GM18511 (cell line): ENCODE results near the gene ZNF66.
"Not testable (repeated sequence)": the region's sequence is repeated elsewhere in the genome, so short reads cannot be mapped to it uniquely, and the experiment has no call there.

ENCODE experiments used
- ATAC-seq: cut with Tn5 transposase; IDR thresholded peaks from one replicate; pipeline ENCODE4 v1.9.1; 2021; ENCODE audit warnings: mild to moderate bottlenecking, moderate library complexity; ENCODE audit not compliant: unreplicated experiment

The ZNF66 gene

DNA sequence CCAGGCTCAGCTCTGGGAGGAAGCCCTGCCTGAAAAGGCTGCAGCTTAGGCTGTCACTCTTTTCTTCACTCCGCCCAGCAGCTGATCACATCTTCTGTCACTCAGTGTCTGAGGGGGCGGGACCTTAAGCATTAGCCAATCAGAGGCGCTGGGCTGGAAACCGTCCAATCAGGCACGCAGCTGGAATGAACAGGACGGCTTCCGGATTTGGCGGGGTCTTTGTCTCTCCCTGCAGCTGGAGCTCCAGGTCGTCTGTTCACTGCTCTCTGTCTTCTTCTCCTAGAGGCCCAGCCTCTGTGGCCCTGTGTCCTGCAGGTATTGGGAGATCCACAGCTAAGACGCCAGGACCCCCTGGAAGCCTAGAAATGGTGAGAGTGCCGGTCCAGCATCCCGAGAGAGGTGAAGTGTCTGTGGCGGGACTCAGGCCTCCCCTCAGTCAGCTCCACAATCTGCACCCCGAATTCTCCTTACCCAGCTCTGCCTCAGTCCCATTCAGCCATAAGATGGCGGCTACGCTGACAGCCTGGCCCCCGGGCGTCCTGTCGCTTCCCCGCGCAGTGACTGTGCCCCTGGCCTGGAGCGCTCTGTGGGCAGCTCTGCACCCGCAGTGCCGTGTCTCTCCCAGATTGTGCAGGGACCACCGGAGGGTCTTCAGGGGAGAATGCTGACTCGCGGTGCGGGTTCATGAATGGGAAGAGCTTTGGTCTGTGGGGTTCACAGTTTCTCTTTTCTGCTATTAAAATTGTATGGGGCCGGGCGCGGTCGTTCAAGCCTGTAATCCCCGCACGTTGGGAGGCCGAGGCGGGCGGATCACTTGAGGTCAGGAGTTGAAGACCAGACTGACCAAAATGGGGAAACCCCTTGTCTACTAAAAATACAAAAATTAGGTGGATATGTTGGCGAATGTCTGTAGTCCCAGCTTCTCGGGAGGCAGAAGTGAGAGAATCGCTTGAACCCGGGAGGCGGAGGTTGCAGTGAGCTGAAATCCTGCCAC, at the start of gene ZNF66:
TSS of gene ZNF66 (plus strand) at position 222 of the 994 bp plus-strand sequence. CDS start at position 366, 144 bp downstream.
- peak; percentile 97 for ATAC-seq

DNA sequence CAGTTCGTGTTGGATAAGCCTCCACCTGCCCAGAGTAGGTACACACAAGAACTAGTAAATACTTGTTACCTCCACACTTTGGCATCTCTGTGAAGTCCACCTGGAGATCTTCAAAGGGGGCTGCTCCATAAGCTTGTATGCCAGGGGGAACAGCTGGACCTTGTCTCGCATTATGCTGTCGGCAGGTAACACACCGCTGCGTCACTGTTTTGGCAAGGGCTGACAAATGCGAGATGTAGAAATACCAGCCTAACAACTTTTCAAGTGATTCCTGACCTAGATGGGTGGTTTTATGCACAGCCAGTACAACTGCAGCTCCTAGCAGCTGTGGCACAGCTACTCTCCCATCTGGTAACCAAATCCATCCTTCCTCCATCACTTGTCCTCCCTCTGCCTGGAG, 25.9 kb upstream of the ZNF66 start:
- ATAC-seq, result not testable (repeated sequence)

DNA sequence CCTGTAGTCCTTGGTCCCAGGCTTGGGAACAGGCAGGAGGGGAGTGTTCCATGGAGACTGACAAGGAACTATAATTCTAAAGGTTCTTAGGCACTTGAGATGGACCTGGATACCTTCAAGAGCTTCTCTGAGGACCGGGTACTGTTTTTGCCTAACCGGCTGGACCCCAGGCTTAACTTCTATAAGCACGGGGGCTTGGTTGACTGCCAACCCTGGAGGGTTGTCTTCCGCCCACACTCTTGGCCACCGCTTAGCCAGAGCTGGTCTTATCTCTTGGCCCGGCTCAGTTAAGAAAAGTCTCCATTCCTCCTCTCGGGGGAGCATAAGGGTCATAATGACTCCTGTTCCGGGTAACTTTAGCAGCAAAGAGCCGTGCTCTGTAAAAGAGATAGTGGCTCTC, 23.8 kb upstream of the ZNF66 start:
- not testable (repeated sequence) for ATAC-seq

DNA sequence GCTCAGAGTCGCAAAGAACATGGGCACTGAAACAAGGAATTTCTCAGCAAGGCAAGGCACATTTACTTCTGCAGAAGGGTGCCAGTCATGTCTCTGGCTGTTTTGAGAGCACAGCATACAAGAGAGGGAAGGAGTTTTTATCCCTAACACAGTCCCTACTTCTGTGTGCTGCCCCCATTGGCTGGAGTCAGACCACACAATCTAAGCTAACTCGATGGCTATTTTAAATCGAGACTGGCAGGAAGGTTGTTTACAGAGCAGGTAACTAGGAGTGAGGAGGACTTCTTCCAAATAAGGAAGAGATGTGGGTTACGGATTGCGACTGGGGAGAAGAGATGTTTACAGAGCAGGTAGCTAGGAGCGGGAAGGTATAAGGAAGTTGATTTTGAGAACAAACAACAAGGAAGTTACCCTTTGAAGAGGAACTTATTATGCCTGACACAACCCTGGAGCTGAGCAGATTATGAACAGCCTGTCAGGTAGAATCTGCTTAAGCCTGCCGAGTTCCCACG, 6.8 kb upstream of the ZNF66 start:
- not testable (repeated sequence) for ATAC-seq

DNA sequence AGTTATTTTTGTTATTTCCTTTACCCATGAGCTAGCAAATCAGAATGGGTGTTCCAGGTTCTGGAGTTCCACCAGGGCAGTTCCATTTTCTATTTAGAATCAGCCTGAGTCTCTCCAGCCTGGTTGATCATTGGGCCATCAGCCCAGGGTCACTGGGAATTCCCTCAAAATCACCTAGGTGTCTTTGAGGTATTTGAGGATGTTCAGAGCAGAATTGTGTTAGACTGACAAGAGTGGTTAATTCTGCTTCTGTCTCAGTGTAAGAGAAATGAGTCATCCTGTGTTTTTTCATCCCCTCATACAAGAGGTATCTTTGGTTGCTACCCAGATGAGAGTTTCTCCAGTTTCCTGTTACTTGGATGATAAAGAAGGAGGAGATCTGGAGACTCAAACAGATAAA, 11.7 kb downstream of the ZNF66 start:
- ATAC-seq, result no peak

DNA sequence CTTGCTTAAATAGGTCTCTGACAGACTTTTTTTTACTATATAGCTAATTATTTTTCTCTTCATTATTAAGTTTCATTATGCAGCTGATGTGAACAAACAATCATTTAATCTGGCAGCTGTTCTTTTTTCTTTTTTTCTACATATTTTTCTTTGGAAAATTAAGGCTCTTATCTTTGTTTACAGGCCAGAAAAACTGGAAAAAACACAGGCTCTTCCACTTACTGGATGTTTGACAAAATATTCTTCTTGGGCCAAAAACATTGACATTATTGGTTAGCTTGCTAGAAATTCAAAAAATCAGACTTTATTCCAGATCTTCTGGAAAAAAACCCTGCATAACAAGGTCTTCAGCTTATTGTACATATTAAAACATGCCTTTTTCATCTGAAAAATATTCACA, 15.7 kb downstream of the ZNF66 start:
- ATAC-seq, result no peak

DNA sequence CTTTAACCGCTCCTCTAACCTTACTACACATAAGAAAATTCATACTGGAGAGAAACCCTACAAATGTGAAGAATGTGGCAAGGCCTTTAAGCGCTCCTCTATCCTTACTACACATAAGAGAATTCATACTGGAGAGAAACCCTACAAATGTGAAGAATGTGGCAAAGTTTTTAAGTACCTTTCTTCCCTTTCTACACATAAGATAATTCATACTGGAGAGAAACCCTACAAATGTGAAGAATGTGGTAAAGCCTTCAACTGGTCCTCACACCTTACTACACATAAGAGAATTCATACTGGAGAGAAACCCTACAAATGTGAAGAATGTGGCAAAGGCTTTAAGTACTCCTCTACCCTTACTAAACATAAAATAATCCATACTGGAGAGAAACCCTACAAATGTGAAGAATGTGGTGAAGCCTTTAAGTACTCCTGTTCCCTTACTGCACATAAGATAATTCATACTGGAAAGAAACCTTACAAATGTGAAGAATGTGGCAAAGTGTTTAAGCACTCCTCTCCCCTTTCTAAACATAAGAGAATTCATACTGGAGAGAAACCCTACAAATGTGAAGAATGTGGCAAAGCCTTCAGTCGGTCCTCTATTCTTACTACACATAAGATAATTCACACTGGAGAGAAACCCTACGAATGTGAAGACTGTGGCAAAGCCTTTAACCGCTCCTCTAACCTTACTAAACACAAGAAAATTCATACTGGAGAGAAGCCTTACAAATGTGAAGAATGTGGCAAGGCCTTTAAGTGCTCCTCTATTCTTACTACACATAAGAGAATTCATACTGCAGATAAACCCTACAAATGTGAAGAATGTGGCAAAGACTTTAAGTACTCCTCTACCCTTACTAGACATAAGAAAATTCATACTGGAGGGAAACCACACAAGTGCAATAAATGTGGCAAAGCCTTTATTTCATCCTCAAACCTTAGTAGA, 30.5 kb downstream of the ZNF66 start:
- not testable (repeated sequence) for ATAC-seq

DNA sequence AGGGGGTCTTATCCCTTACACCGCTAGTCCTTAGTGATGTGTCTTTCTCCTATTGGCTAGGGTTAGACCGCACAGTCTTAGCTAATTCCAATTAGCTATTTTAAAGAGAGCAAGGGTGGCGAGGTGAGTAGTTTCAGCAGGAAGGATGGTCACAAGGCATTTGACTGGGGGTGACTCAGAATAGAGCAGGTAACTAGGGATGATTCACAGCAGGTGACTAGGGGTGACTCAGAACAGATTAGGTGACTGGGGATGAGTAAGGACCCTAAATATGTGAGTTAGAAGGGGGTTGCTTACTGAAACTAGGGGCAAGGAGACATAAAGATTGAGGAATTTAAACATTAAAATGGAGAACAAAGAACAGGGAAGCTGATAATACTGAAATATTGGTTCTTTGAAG, 64.3 kb downstream of the ZNF66 start:
- ATAC-seq, result no peak
